Kidney (tissue), 14 donors: ENCODE measurements around the gene CDYL. TPM values are rescaled to one million over a fixed set of nuclear protein-coding genes. Genes with fewer than 3 reads are reported as not detected.

Experiments
- DNase-seq, 5 donors: peaks; one replicate each; pipeline ENCODE4 v3.0.0-alpha.2; 2013 to 2020
- FAIRE-seq: peaks from 2 replicates; lab custom pipeline; 2012; peaks lifted over from hg19 to GRCh38; lab: Jason Lieb, UNC
- H3K27ac ChIP-seq, 2 donors: one replicate each; pipeline ENCODE4 v1.7.0; 2013; ENCODE audit warnings: low read depth in 2 of 2, low read length in 2 of 2, inconsistent platforms in 1 of 2
- H3K27me3 ChIP-seq: one replicate; pipeline ENCODE4 v1.7.1; 2013; ENCODE audit warnings: low read length, inconsistent platforms; ENCODE audit not compliant: control insufficient read depth, insufficient read depth
- H3K36me3 ChIP-seq, 3 donors: one replicate each; pipeline versions ENCODE4 v1.7.0 to v1.7.1; 2013; ENCODE audit warnings: low read length in 3 of 3, control low read depth in 1 of 3, inconsistent platforms in 1 of 3; ENCODE audit not compliant: insufficient read depth in 3 of 3, control insufficient read depth in 2 of 3
- H3K4me1 ChIP-seq, 3 donors: one replicate each; pipeline versions ENCODE4 v1.7.0 to v1.7.1; 2013; ENCODE audit warnings: low read length in 3 of 3, inconsistent platforms in 1 of 3, low read depth in 1 of 3; ENCODE audit not compliant: control insufficient read depth in 2 of 3, insufficient read depth in 2 of 3
- H3K4me3 ChIP-seq, 3 donors: one replicate each; pipeline versions ENCODE4 v1.7.0 to v1.8.1; 2013; ENCODE audit warnings: low read length in 3 of 3, control low read depth in 1 of 3, inconsistent platforms in 1 of 3
- H3K9ac ChIP-seq, 3 donors: one replicate each; pipeline versions ENCODE4 v1.7.0 to v1.7.1; 2013; ENCODE audit warnings: low read length in 3 of 3, control low read depth in 1 of 3, inconsistent platforms in 1 of 3
- H3K9me3 ChIP-seq, 3 donors: one replicate each; pipeline versions ENCODE4 v1.7.0 to v1.7.1; 2013; ENCODE audit warnings: low read length in 3 of 3, control low read depth in 1 of 3, inconsistent platforms in 1 of 3; ENCODE audit not compliant: control insufficient read depth in 2 of 3, insufficient read depth in 1 of 3
- intact Hi-C: fragments of 100-400 bp; cut with DNase I; formaldehyde crosslinking; loops from one replicate; pipeline ENCODE4 v1.11.1; 2022
- polyA plus RNA-seq: library from polyadenylated mRNA; stranded (reverse); fragments of 350-450 nt; fragmentation: Illumina TruSeq; extraction: RNeasy Lipid Tissue Mini Kit (QIAGEN cat#74804); gene quantifications from one replicate; pipeline ENCODE4 v1.2.3, GENCODE V29; 2014; ENCODE audit warnings: low read depth, low replicate concordance; ENCODE audit not compliant: insufficient read depth
- total RNA-seq: library from RNA; stranded (reverse); fragmentation: NEBNext Ultra II Directional; extraction: Animal tissue kit (Norgen Biotek cat#: 25700); gene quantifications from one replicate; pipeline ENCODE4 v1.2.1, GENCODE V29; 2021
- TF ChIP-seq, protein P1 (sequence below): IDR thresholded peaks from 3 replicates; pipeline ENCODE4 v1.5.1; 2012; ENCODE audit warnings: mild to moderate bottlenecking, moderate library complexity, borderline replicate concordance; ENCODE audit not compliant: insufficient read depth; ENCODE audit errors: extremely low read depth
- donor health status: control.
- donor health status: control.
- donor health status: control.
- donor health status: control.
- donor health status: control.
- donor health status: DM: yes; HTN: yes; CAD: no.
- donor health status: Normal renal cell carcinoma (clear cell type).

The CDYL gene
- total and polyA plus RNA-seq, 2 donors from 2014 or later, result 7.4 to 46.8 TPM

DNA sequence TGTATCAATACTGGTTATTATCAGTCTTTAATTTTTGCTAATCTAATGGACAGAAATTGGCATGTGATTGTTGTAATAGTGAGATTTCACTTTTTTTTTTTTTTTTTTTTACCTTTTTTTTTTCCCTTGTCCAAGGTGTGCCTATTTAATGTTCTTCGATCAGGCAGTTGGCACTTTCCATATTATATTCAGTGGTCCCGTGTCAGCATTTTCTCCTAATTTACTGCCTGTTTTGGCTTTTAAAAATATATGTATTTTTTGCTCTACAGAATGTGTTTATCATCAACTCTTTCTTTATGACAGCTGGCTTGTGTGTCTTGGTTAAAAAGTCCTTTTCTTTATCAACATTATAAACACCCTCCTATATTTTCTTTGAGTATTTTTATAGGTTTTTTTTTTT, 39.4 kb downstream of the CDYL start:
- FAIRE-seq, result no peak
- Histone ChIP-seq H3K27ac (no peak overlapping the region), H3K27me3 (no peaks in the 10 kb centered on the region), H3K9me3 (no peaks in the 10 kb centered on the region), H3K36me3 (no peaks in the 10 kb centered on the region), H3K9ac (no peak overlapping the region), H3K4me3 (no peak overlapping the region), H3K4me1 (peaks cover 0 to 3% (median 0%) of the 10 kb centered on the region in 3 donors)
- intact Hi-C loops, result no loop called here
- DNase-seq, result no peak
- TF ChIP-seq, protein P1, sequence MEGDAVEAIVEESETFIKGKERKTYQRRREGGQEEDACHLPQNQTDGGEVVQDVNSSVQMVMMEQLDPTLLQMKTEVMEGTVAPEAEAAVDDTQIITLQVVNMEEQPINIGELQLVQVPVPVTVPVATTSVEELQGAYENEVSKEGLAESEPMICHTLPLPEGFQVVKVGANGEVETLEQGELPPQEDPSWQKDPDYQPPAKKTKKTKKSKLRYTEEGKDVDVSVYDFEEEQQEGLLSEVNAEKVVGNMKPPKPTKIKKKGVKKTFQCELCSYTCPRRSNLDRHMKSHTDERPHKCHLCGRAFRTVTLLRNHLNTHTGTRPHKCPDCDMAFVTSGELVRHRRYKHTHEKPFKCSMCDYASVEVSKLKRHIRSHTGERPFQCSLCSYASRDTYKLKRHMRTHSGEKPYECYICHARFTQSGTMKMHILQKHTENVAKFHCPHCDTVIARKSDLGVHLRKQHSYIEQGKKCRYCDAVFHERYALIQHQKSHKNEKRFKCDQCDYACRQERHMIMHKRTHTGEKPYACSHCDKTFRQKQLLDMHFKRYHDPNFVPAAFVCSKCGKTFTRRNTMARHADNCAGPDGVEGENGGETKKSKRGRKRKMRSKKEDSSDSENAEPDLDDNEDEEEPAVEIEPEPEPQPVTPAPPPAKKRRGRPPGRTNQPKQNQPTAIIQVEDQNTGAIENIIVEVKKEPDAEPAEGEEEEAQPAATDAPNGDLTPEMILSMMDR, result no peak

DNA sequence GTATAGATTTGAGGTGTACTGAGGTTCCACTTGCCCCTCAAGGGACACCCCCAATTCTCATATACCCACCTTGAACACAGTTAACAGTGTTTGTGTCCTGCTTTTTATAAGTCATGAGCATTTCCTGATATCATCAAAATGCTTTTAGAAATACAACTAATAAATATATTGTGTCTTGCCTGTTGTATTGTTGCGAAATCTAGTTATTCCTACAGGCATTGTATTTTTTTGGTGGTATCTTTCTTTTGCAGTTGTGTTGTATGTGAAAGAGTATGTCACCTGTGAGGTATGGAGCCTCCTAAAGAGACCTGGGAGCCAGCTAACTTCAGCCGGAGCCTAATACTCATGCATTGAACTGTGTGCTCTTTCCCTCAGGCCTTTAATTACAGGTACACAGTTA, 40.7 kb downstream of the CDYL start:
- no peak overlapping the region for H3K27ac ChIP-seq
- intact Hi-C loops, result no loop called here
- no peak overlapping the region for H3K4me3 ChIP-seq
- FAIRE-seq, result no peak
- DNase-seq, result no peak
- peaks cover 0 to 3% (median 0%) of the 10 kb centered on the region in 3 donors for H3K4me1 ChIP-seq
- H3K36me3 ChIP-seq, result no peaks in the 10 kb centered on the region
- H3K9me3 ChIP-seq, result no peaks in the 10 kb centered on the region
- no peaks in the 10 kb centered on the region for H3K27me3 ChIP-seq
- TF ChIP-seq, protein P1, result no peak
- no peak overlapping the region for H3K9ac ChIP-seq

DNA sequence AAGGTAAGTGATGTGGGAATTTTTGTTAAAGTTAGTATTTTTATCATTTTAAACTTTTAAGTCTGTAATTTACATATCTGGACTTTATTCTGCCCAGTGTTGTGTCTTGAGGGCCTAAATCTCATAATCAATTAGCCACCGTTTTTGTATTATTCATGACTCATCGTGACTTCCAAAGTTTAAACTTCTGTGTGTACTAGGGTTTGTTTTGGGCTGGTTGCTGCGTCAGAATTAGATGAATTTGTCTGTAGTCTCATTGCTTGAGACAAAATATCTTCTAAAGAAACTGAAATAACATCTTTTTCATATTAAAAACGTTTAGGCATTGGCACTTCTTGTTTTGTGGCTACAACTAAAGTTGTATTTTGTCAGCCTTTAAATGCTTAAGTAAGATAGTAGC, 41.3 kb downstream of the CDYL start:
- Histone ChIP-seq H3K27ac (no peak overlapping the region), H3K9ac (no peak overlapping the region), H3K27me3 (no peaks in the 10 kb centered on the region), H3K36me3 (no peaks in the 10 kb centered on the region), H3K4me1 (peaks cover 0 to 3% (median 0%) of the 10 kb centered on the region in 3 donors), H3K4me3 (no peak overlapping the region), H3K9me3 (no peaks in the 10 kb centered on the region)
- FAIRE-seq, result no peak
- intact Hi-C loops, result no loop called here
- no peak for DNase-seq
- TF ChIP-seq, protein P1, result no peak
